ENCODE measurements around the gene IGFBP5.

The IGFBP5 gene

GRCh38 chr2:216671081-216671411 is 24.3 kb downstream of the IGFBP5 start:
- Histone ChIP-seq H3K4me3 (ENCODE audit: low read depth, low read length) (no peak overlapping the region), H3K36me3 (replicated peaks) (no peaks in the 10 kb centered on the region), H3K27ac (no peak overlapping the region), H3K27me3 (replicated peaks) (no peaks in the 10 kb centered on the region)
- DNase-seq: no peak
- no peak for TF ChIP-seq CTCF (IDR thresholded peaks at IDR 0.05; ENCODE audit: low read depth, low read length, missing control alignments)
- in situ Hi-C loops (cut with HindIII; ENCODE audit: low pct_ligation_motif_present, low sequenced_read_pairs): no loop called here

DNA sequence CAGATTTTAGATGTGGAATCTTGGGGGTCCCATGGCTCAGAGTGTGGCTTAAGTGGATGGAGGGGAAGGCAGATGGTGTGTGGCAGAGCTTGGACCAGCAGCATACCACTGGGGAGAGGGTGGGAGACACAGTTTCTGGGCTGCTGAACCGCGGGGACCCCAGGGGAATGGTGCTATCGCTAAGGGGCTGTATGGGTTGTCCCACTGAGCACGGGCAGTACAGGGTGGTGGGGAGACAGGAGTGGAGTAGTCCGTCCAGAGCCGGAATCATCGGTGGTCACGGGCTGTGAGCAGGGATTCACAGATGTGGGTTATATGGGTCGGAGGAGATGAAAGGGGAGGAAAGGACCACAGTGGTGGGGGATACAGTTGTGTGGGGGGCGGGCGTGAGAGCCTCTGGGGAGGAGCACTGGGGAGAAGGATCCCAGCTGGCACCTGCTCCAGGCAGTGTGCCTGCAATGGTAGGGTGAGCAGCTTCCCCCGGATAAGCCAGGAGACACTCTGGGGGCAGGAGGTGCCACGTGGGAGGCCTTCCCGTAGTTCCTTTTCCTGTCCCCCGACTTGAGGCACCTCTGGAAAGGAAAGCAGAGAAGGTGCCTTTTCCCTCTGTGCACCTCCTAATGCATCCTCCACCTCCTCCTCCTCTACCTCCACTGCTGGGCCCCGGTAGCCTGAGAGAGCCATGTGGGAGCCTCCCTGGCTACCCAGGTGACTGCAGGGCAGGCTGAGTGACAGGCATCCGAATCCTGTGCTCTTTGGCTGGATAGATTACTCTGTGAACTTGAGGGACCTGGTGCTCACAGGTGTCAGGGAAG is 24.9 kb downstream of the IGFBP5 start:
- Histone ChIP-seq H3K36me3 (replicated peaks) (no peaks in the 10 kb centered on the region), H3K27me3 (replicated peaks) (no peaks in the 10 kb centered on the region), H3K4me3 (ENCODE audit: low read depth, low read length) (no peak overlapping the region), H3K27ac (no peak overlapping the region)
- in situ Hi-C loops (cut with HindIII; ENCODE audit: low pct_ligation_motif_present, low sequenced_read_pairs): no loop called here
- TF ChIP-seq CTCF (IDR thresholded peaks at IDR 0.05; ENCODE audit: low read depth, low read length, missing control alignments): no peak
- DNase-seq: no peak

GRCh38 chr2:216666461-216667233 is 28.7 kb downstream of the IGFBP5 start:
- H3K27ac ChIP-seq: no peak overlapping the region
- H3K4me3 ChIP-seq (ENCODE audit: low read depth, low read length): no peak overlapping the region
- peak; percentile 61 for DNase-seq
- peak; percentile 100 for TF ChIP-seq CTCF (IDR thresholded peaks at IDR 0.05; ENCODE audit: low read depth, low read length, missing control alignments)
- peaks cover 3% of the 10 kb centered on the region for H3K36me3 ChIP-seq (replicated peaks)
- in situ Hi-C loops (cut with HindIII; ENCODE audit: low pct_ligation_motif_present, low sequenced_read_pairs): no loop called here
- no peaks in the 10 kb centered on the region for H3K27me3 ChIP-seq (replicated peaks)

DNA sequence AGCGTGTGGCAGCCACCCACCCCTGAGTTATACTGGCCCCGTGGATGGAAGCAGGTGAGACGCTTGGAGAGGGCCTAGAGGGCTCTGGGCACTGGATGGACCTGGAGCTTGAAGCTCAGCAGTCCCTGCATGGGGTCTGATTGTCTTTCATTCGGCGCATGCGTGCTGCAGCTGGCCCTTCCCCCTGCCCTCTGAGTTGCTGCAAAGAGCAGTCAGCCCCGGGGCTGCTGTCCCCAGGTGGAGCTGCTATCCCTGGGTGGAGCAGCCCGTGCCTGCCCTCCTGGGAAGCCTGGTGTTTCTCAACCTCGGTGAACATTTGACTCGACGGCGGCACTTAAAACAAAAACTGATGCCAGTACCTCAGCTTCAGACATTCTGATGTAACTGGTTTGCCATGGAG is 29.6 kb downstream of the IGFBP5 start:
- Histone ChIP-seq H3K4me3 (ENCODE audit: low read depth, low read length) (no peak overlapping the region), H3K36me3 (replicated peaks) (peaks cover 8% of the 10 kb centered on the region), H3K27ac (no peak overlapping the region), H3K27me3 (replicated peaks) (no peaks in the 10 kb centered on the region)
- no peak for TF ChIP-seq CTCF (IDR thresholded peaks at IDR 0.05; ENCODE audit: low read depth, low read length, missing control alignments)
- in situ Hi-C loops (cut with HindIII; ENCODE audit: low pct_ligation_motif_present, low sequenced_read_pairs): no loop called here
- no peak for DNase-seq

- H3K36me3 ChIP-seq (replicated peaks): peaks cover 11% of the 10 kb centered on the region
- H3K27ac ChIP-seq: no peak overlapping the region
- H3K27me3 ChIP-seq (replicated peaks): no peaks in the 10 kb centered on the region
- no peak overlapping the region for H3K4me3 ChIP-seq (ENCODE audit: low read depth, low read length)
- DNase-seq: no peak
- no peak for TF ChIP-seq CTCF (IDR thresholded peaks at IDR 0.05; ENCODE audit: low read depth, low read length, missing control alignments)
- in situ Hi-C loops (cut with HindIII; ENCODE audit: low pct_ligation_motif_present, low sequenced_read_pairs): no loop called here
These were observed 30.1 kb downstream of the IGFBP5 start for GRCh38 chr2:216665242-216665641.

Measured in brain microvascular endothelial cell (primary cell).